OCI-LY1 (cell line): ENCODE measurements around the gene SLC17A1.

Experiments used
- H2AFZ ChIP-seq: fragments of 200-600 bp; sonication (generic), shearing (Covaris generic); 2 replicates; pipeline ENCODE4 v1.6.0; 2014; ENCODE audit warnings: antibody characterized with exemption, mild to moderate bottlenecking, low read length
- H3F3A ChIP-seq: fragments of 200-600 bp; sonication (generic), shearing (Covaris generic); 2 replicates; pipeline ENCODE4 v1.6.0; 2014; ENCODE audit warnings: mild to moderate bottlenecking, antibody characterized with exemption, low read length, moderate library complexity; ENCODE audit not compliant: insufficient read depth
- H3K27ac ChIP-seq: fragments of 200-600 bp; sonication (generic); 2 replicates; pipeline ENCODE4 v1.5.1; 2014; ENCODE audit warnings: low read length, mixed run types, mild to moderate bottlenecking, low read depth; ENCODE audit not compliant: poor library complexity, severe bottlenecking
- H3K27me3 ChIP-seq: fragments of 200-600 bp; sonication (generic); 2 replicates; pipeline ENCODE4 v1.6.0; 2014; ENCODE audit warnings: antibody characterized with exemption, mild to moderate bottlenecking, low read length, moderate library complexity; ENCODE audit not compliant: insufficient read depth
- H3K36me3 ChIP-seq: fragments of 200-600 bp; sonication (generic); 2 replicates; pipeline ENCODE4 v1.6.1; 2014; ENCODE audit warnings: mild to moderate bottlenecking, antibody characterized with exemption, low read length, moderate library complexity, mixed read lengths; ENCODE audit not compliant: insufficient read depth
- H3K4me1 ChIP-seq: fragments of 200-600 bp; sonication (generic); 2 replicates; pipeline ENCODE4 v1.5.1; 2014; ENCODE audit warnings: mild to moderate bottlenecking, low read length, moderate library complexity; ENCODE audit not compliant: insufficient read depth, severe bottlenecking
- H3K4me2 ChIP-seq: fragments of 200-600 bp; sonication (generic), shearing (Covaris generic); 2 replicates; pipeline ENCODE4 v1.6.1; 2014; ENCODE audit warnings: low read length
- H3K4me3 ChIP-seq: fragments of 200-600 bp; sonication (generic); 2 replicates; pipeline ENCODE4 v1.5.1; 2014; ENCODE audit warnings: low read length, low read depth, mild to moderate bottlenecking, mixed read lengths; ENCODE audit not compliant: poor library complexity, severe bottlenecking
- H3K79me2 ChIP-seq: fragments of 200-600 bp; shearing (Covaris generic); 2 replicates; pipeline ENCODE4 v1.6.1; 2016; ENCODE audit warnings: mixed run types, low read length, mixed read lengths; ENCODE audit not compliant: insufficient read depth
- H3K9ac ChIP-seq: fragments of 200-600 bp; sonication (generic), shearing (Covaris generic); 2 replicates; pipeline ENCODE4 v1.6.1; 2014; ENCODE audit warnings: mild to moderate bottlenecking, low read length, mixed read lengths
- H3K9me2 ChIP-seq: fragments of 200-600 bp; sonication (generic), shearing (Covaris generic); 2 replicates; pipeline ENCODE4 v1.6.1; 2014; ENCODE audit warnings: low read depth, mild to moderate bottlenecking, low read length, mixed read lengths
- H3K9me3 ChIP-seq: fragments of 200-600 bp; shearing (Covaris generic); 2 replicates; pipeline ENCODE4 v1.6.1; 2014; ENCODE audit warnings: low read length, mixed read lengths
- H4K20me1 ChIP-seq: fragments of 200-600 bp; sonication (generic), shearing (Covaris generic); 2 replicates; pipeline ENCODE4 v1.6.0; 2016; ENCODE audit warnings: mild to moderate bottlenecking, low read length; ENCODE audit not compliant: insufficient read depth
- EZH2 ChIP-seq: fragments of 200-600 bp; sonication (generic), shearing (Covaris generic); IDR thresholded peaks from 2 replicates; pipeline ENCODE4 v1.8.0; 2017; ENCODE audit warnings: borderline replicate concordance, mixed run types, mild to moderate bottlenecking, antibody characterized with exemption, low read length, moderate library complexity, mixed read lengths
- TF ChIP-seq, protein P1 (sequence below): fragments of 200-600 bp; sonication (generic), shearing (Covaris generic); IDR thresholded peaks from 2 replicates; pipeline ENCODE4 v1.5.1; 2017; ENCODE audit warnings: mild to moderate bottlenecking, antibody characterized with exemption, low read length, moderate library complexity, mixed read lengths

SLC17A1 gene

DNA sequence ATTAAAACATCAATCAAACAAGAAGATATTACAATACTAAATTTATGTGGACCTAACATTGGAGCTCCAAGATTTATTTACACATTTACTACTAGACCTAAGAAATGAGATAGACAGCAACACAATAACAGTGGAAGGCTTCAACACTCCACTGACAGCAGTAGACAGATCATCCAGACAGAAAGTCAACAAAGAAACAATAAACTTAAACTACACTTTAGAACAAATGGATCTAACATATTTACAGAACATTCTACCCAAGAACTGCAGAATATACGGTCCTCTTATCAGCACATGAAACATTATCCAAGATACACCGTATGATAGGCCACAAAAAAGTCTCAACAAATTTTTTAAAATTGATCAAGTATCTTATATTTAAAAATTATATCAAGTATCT is 27.0 kb downstream of the SLC17A1 start:
- Histone ChIP-seq H3K36me3 (no peaks in the 10 kb centered on the region), H3K27ac (no peak overlapping the region), H3K9me2 (no peaks in the 10 kb centered on the region), H3K4me1 (no peaks in the 10 kb centered on the region), H3K9me3 (no peaks in the 10 kb centered on the region), H2AFZ (no peak overlapping the region), H3K27me3 (no peaks in the 10 kb centered on the region), H3K4me2 (no peak overlapping the region), H3K9ac (no peak overlapping the region), H3F3A (no peaks in the 10 kb centered on the region), H4K20me1 (no peaks in the 10 kb centered on the region), H3K4me3 (no peak overlapping the region), H3K79me2 (no peaks in the 10 kb centered on the region)
- TF ChIP-seq, protein P1, sequence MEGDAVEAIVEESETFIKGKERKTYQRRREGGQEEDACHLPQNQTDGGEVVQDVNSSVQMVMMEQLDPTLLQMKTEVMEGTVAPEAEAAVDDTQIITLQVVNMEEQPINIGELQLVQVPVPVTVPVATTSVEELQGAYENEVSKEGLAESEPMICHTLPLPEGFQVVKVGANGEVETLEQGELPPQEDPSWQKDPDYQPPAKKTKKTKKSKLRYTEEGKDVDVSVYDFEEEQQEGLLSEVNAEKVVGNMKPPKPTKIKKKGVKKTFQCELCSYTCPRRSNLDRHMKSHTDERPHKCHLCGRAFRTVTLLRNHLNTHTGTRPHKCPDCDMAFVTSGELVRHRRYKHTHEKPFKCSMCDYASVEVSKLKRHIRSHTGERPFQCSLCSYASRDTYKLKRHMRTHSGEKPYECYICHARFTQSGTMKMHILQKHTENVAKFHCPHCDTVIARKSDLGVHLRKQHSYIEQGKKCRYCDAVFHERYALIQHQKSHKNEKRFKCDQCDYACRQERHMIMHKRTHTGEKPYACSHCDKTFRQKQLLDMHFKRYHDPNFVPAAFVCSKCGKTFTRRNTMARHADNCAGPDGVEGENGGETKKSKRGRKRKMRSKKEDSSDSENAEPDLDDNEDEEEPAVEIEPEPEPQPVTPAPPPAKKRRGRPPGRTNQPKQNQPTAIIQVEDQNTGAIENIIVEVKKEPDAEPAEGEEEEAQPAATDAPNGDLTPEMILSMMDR: no peak
- no peak for TF ChIP-seq EZH2

DNA sequence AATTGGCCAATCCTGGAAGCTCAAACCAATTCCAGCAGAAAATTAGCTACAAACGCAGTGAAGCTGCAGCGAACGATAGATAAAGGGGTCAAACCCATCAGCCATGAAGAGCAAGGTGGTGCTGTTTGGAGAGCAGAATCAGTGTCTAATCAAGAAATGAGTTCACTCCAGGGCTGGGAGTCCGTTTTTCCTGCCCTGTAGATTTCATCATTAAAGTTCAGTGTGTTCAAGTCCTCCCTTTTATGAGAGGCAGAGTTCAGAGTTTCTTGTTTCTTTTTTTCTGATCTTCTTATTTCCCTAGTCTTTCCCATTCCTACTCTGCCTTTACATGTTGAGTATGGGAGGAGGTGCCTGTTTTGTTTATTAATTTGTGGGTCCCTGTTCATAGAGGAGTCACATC is 30.4 kb downstream of the SLC17A1 start:
- Histone ChIP-seq H3K36me3 (no peaks in the 10 kb centered on the region), H3K27ac (no peak overlapping the region), H3K27me3 (no peaks in the 10 kb centered on the region), H3K9me3 (no peaks in the 10 kb centered on the region), H2AFZ (no peak overlapping the region), H4K20me1 (no peaks in the 10 kb centered on the region), H3K4me1 (no peaks in the 10 kb centered on the region), H3K4me3 (no peak overlapping the region), H3K4me2 (no peak overlapping the region), H3K9me2 (no peaks in the 10 kb centered on the region), H3F3A (no peaks in the 10 kb centered on the region), H3K9ac (no peak overlapping the region), H3K79me2 (no peaks in the 10 kb centered on the region)
- no peak for TF ChIP-seq EZH2
- TF ChIP-seq, protein P1: no peak

DNA sequence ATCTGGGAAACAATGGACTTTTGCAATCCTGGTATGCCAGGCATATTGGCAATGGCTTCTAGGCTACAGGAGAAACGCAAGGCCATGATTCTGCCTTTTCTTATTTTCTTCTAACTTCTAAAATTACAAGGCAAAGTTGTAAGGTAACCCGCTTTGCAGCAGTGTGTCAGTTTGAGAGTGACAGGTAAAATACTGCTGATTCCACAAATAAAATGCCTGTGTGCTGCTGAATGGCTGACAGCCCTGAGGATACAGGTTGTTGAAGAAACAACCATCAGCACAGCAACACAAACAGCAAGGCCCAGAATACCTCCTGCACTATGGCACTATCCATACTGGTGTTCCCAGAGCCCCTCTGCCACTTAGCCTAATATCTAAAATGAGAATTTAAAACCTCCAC is 37.1 kb downstream of the SLC17A1 start:
- Histone ChIP-seq H3K4me1 (no peaks in the 10 kb centered on the region), H3K9me3 (no peaks in the 10 kb centered on the region), H3K9me2 (no peaks in the 10 kb centered on the region), H3K4me3 (no peak overlapping the region), H4K20me1 (no peaks in the 10 kb centered on the region), H3K27me3 (no peaks in the 10 kb centered on the region), H3K27ac (no peak overlapping the region), H3K9ac (no peak overlapping the region), H3K79me2 (no peaks in the 10 kb centered on the region), H3K4me2 (no peak overlapping the region), H2AFZ (no peak overlapping the region), H3F3A (no peaks in the 10 kb centered on the region), H3K36me3 (no peaks in the 10 kb centered on the region)
- TF ChIP-seq, protein P1: no peak
- TF ChIP-seq EZH2: no peak
